Activated CD4-positive, CD25-positive, alpha-beta regulatory T cell treated with anti-CD3 and anti-CD28 coated beads, Interleukin-2, amount 50 U/mL, for 72 hours (primary cell): ENCODE measurements around the gene NR1D1.

Experiments used
- DNase-seq: peaks from one replicate; pipeline ENCODE4 v3.0.0; 2021

The NR1D1 gene

GRCh38 chr17:40095944-40096791, 4.2 kb downstream of the NR1D1 start:
- DNase-seq = peak; percentile 70

- no peak for DNase-seq
These were observed 4.9 kb downstream of the NR1D1 start for GRCh38 chr17:40095351-40095943.

- DNase-seq = no peak
These were observed 5.5 kb downstream of the NR1D1 start for GRCh38 chr17:40094874-40095273.

GRCh38 chr17:40093580-40094201, 6.7 kb downstream of the NR1D1 start:
- no peak for DNase-seq

- no peak for DNase-seq
These were observed 7.3 kb downstream of the NR1D1 start for GRCh38 chr17:40093005-40093579.

- DNase-seq = no peak
These were observed 7.8 kb downstream of the NR1D1 start for GRCh38 chr17:40092581-40092980.

- DNase-seq = no peak
These were observed 8.5 kb downstream of the NR1D1 start for GRCh38 chr17:40091691-40092397.

GRCh38 chr17:40090237-40091119, 9.9 kb downstream of the NR1D1 start:
- DNase-seq = no peak

GRCh38 chr17:40089077-40089895, 11.1 kb downstream of the NR1D1 start:
- DNase-seq = no peak

- DNase-seq = no peak
These were observed 12.3 kb downstream of the NR1D1 start for GRCh38 chr17:40087903-40088718.

GRCh38 chr17:40087049-40087794, 13.2 kb downstream of the NR1D1 start:
- DNase-seq = no peak

- peak; percentile 61 for DNase-seq
These were observed 14.0 kb downstream of the NR1D1 start for GRCh38 chr17:40086150-40087044.

- DNase-seq = no peak
These were observed 15.9 kb downstream of the NR1D1 start for GRCh38 chr17:40084477-40084876.

- DNase-seq = no peak
These were observed 20.8 kb downstream of the NR1D1 start for GRCh38 chr17:40079545-40079944.

GRCh38 chr17:40076591-40076990, 23.8 kb downstream of the NR1D1 start:
- DNase-seq = no peak

- DNase-seq = no peak
These were observed 24.4 kb downstream of the NR1D1 start for GRCh38 chr17:40075942-40076498.

- peak; percentile 77 for DNase-seq
These were observed 25.0 kb downstream of the NR1D1 start for GRCh38 chr17:40075201-40075941.
